Pancreas (tissue), 10 donors: ENCODE measurements around the gene SH3BGR. TPM values are rescaled to one million over a fixed set of nuclear protein-coding genes. Genes with fewer than 3 reads are reported as not detected.
"Not testable (repeated sequence)": the region's sequence is repeated elsewhere in the genome, so short reads cannot be mapped to it uniquely, and the experiment has no call there.

ENCODE experiments used
- ATAC-seq, 4 donors: fragments of 200-7000 bp; cut with Tn5 transposase; one replicate each; pipeline versions ENCODE4 v1.8.0 to v1.9.1; 2020; ENCODE audit warnings: mild to moderate bottlenecking in 4 of 4, moderate library complexity in 4 of 4
- DNase-seq, 6 donors: peaks; one replicate each; pipeline ENCODE4 v3.0.0-alpha.2; 2020
- FAIRE-seq: peaks from 2 replicates; lab custom pipeline; 2012; peaks lifted over from hg19 to GRCh38; lab: Jason Lieb, UNC
- H3K27ac ChIP-seq, 4 donors: fragments of 200-600 bp; sonication (generic); 1 replicate in 3 of 4; 2 replicates in 1 of 4; pipeline versions ENCODE4 v1.5.0 to v1.8.0; 2020
- H3K27me3 ChIP-seq, 4 donors: fragments of 200-600 bp; one replicate each; pipeline ENCODE4 v1.8.0; 2021
- H3K36me3 ChIP-seq, 3 donors: fragments of 200-600 bp; sonication (generic) in 1 of 3; one replicate each; pipeline versions ENCODE4 v1.5.0 to v1.8.0; 2020 to 2021
- H3K4me1 ChIP-seq, 3 donors: fragments of 200-600 bp; one replicate each; pipeline ENCODE4 v1.8.0; 2021
- H3K4me3 ChIP-seq, 4 donors: fragments of 200-600 bp; sonication (generic) in 2 of 4; one replicate each; pipeline versions ENCODE4 v1.5.0 to v1.8.0; 2020 to 2021
- H3K9me3 ChIP-seq, 4 donors: fragments of 200-600 bp; one replicate each; pipeline ENCODE4 v1.8.0; 2021
- CTCF ChIP-seq, 4 donors: fragments of 200-600 bp; sonication (generic) in 3 of 4; IDR thresholded peaks; one replicate each; pipeline versions ENCODE4 v1.5.0 to v1.8.0; 2021; ENCODE audit warnings: antibody characterized with exemption in 4 of 4
- WGBS, 2 donors: extraction: QIAGEN DNeasy Blood & Tissue Kit; methylation state at CpG; one replicate each; pipeline ENCODE4 v1.1.7; 2013; 5-methylcytosine and 5-hydroxymethylcytosine counted together
- intact Hi-C, 3 donors: fragments of 100-400 bp; cut with DNase I; formaldehyde crosslinking; loops; one replicate each; pipeline versions ENCODE4 v1.11.1 to v1.14.2; 2022
- polyA plus RNA-seq, 2 donors: library from polyadenylated mRNA; stranded (reverse); fragments of 200-250 nt; gene quantifications; one replicate each; pipeline ENCODE4 v1.2.3, GENCODE V29; 2013
- total RNA-seq, 6 donors: library from RNA; stranded (reverse); fragmentation: NEBNext Ultra II Directional in 4 of 6; extraction: Animal tissue kit (Norgen Biotek cat#: 25700) in 4 of 6; gene quantifications; one replicate each; pipeline versions ENCODE4 v1.2.1 to v1.2.4, GENCODE V29; 2021 to 2023
- donor health status: healthy with polysubstance abuse.
- donor health status: DM: no; HTN: no; CAD: no; lungs with moderate emphysema.
- donor health status: DM: no; HTN: no; CAD: no.
- donor health status: control.
- donor health status: control.
- donor health status: Bipolar disorder and iron deficiency.
- donor health status: DM: yes; HTN: yes; CAD: no.
- donor health status: DM: no; HTN: no; CAD: no.
- donor health status: DM: no; HTN: no; CAD: no.
- donor health status: DM: yes; HTN: yes; CAD: no.

Gene SH3BGR
- total and polyA plus RNA-seq, 8 donors, result 1.4 to 7.3 (median 4.0) TPM

GRCh38 chr21:39538453-39539042, 86.8 kb downstream of the SH3BGR start:
- no peak for ATAC-seq

GRCh38 chr21:39540367-39540766, 88.6 kb downstream of the SH3BGR start:
- ATAC-seq, H3K27me3 ChIP-seq, FAIRE-seq, intact Hi-C loops, H3K4me3 ChIP-seq, H3K9me3 ChIP-seq, DNase-seq, H3K36me3 ChIP-seq, H3K27ac ChIP-seq, H3K4me1 ChIP-seq: not testable (repeated sequence)
- WGBS, 2 donors, result 97 to 98% methylated on average over 4 of the region's 4 CpGs

More at GRCh38 chr21:39538453-39539042, 86.8 kb downstream of the SH3BGR start:
- intact Hi-C loops, result no loop called here
- Histone ChIP-seq H3K4me3 (no peak overlapping the region), H3K27me3 (no peaks in the 10 kb centered on the region), H3K4me1 (peaks cover 0 to 3% (median 2%) of the 10 kb centered on the region in 3 donors), H3K36me3 (no peaks in the 10 kb centered on the region), H3K27ac (no peak overlapping the region), H3K9me3 (no peaks in the 10 kb centered on the region)
- DNase-seq (no peak), FAIRE-seq (no peak)
- TF ChIP-seq CTCF (IDR thresholded peaks at IDR 0.05), result no peak
- 88 to 96% methylated on average over 8 of the region's 8 CpGs for WGBS, 2 donors

- Histone ChIP-seq H3K27ac (no peak overlapping the region), H3K4me3 (no peak overlapping the region), H3K27me3 (no peaks in the 10 kb centered on the region), H3K4me1 (no peaks in the 10 kb centered on the region), H3K9me3 (no peaks in the 10 kb centered on the region), H3K36me3 (no peaks in the 10 kb centered on the region)
- TF ChIP-seq CTCF (IDR thresholded peaks at IDR 0.05), result no peak
- WGBS, 2 donors, result 84 to 89% methylated on average over 5 of the region's 5 CpGs
- intact Hi-C loops, result no loop called here
- DNase-seq (no peak), ATAC-seq (no peak), FAIRE-seq (no peak)
Observed at GRCh38 chr21:39542736-39543135, 91.0 kb downstream of the SH3BGR start.

GRCh38 chr21:39546522-39546921, 94.8 kb downstream of the SH3BGR start:
- no peaks in the 10 kb centered on the region for H3K27me3 ChIP-seq
- FAIRE-seq (no peak), DNase-seq (no peak), ATAC-seq (no peak)
- WGBS, 2 donors, result 98 to 100% methylated on average over 1 of the region's 1 CpG
- no peaks in the 10 kb centered on the region for H3K36me3 ChIP-seq
- no peak overlapping the region for H3K4me3 ChIP-seq
- intact Hi-C loops, result no loop called here
- no peaks in the 10 kb centered on the region for H3K4me1 ChIP-seq
- H3K27ac ChIP-seq, result no peak overlapping the region
- no peaks in the 10 kb centered on the region for H3K9me3 ChIP-seq
- TF ChIP-seq CTCF (IDR thresholded peaks at IDR 0.05), result no peak

- ATAC-seq, result no peak
- FAIRE-seq, result no peak
- intact Hi-C loops, result no loop called here
- H3K9me3 ChIP-seq, result no peaks in the 10 kb centered on the region
- H3K4me1 ChIP-seq, result no peaks in the 10 kb centered on the region
- H3K4me3 ChIP-seq, result no peak overlapping the region
- no peak overlapping the region for H3K27ac ChIP-seq
- no peaks in the 10 kb centered on the region for H3K36me3 ChIP-seq
- no peak for DNase-seq
- TF ChIP-seq CTCF (IDR thresholded peaks at IDR 0.05), result no peak
- WGBS, 2 donors, result 86 to 93% methylated on average over 1 of the region's 1 CpG
- no peaks in the 10 kb centered on the region for H3K27me3 ChIP-seq
Observed at GRCh38 chr21:39552856-39553255, 101.1 kb downstream of the SH3BGR start.
